ENCODE data around the gene CAP2. TPM values are rescaled to one million over a fixed set of nuclear protein-coding genes. Genes with fewer than 3 reads are reported as not detected.
A peak's percentile ranks its signal among the peaks of the same experiment; 100 is the strongest.

Gene CAP2
- total RNA-seq, 4 donors from 2014 or later = 4.8 to 10.1 (median 7.8) TPM

DNA sequence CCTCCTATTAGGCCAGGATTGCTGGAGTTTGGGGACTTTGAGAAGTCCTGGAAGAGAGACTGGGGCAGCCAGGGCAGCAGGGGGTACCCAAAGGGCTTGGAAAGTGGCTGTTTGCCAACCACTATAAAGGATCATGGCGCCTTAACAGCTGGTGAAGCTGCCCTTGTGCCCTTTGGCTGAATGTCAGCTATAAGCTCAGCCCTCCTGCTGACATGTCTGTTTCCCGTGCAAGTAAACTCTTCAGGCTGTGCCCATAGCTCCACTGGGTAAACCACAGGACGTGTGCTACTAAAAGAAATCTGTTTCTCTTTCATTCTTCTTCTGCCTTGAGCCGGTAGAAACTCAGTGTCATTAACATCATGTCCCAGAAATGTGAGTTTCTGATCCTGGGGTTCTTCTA, 97.3 kb downstream of the CAP2 start:
- Histone ChIP-seq H3K27me3 (no peaks in the 10 kb centered on the region), H3K4me1 (peaks cover 0 to 24% (median 17%) of the 10 kb centered on the region in 4 donors), H3K9me3 (no peaks in the 10 kb centered on the region), H3K36me3 (no peaks in the 10 kb centered on the region), H3K27ac (peak overlapping the region in 2 of 4 donors; percentile 51 to 68), H3K4me3 (no peak overlapping the region)
- DNase-seq = no peak
- in situ Hi-C loops (cut with MboI; ENCODE audit: low pct_ligation_motif_present in 1 of 4, low pct_unique_long_range_greater_than_20kb in 1 of 4, low sequenced_read_pairs in 3 of 4) = no loop called here
- TF ChIP-seq, protein P1, sequence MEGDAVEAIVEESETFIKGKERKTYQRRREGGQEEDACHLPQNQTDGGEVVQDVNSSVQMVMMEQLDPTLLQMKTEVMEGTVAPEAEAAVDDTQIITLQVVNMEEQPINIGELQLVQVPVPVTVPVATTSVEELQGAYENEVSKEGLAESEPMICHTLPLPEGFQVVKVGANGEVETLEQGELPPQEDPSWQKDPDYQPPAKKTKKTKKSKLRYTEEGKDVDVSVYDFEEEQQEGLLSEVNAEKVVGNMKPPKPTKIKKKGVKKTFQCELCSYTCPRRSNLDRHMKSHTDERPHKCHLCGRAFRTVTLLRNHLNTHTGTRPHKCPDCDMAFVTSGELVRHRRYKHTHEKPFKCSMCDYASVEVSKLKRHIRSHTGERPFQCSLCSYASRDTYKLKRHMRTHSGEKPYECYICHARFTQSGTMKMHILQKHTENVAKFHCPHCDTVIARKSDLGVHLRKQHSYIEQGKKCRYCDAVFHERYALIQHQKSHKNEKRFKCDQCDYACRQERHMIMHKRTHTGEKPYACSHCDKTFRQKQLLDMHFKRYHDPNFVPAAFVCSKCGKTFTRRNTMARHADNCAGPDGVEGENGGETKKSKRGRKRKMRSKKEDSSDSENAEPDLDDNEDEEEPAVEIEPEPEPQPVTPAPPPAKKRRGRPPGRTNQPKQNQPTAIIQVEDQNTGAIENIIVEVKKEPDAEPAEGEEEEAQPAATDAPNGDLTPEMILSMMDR (IDR thresholded peaks at IDR 0.05) = no peak
- no peak for TF ChIP-seq EP300 (IDR thresholded peaks at IDR 0.05; ENCODE audit: low read depth)
- TF ChIP-seq POLR2AphosphoS5 (IDR thresholded peaks at IDR 0.05) = no peak
- no peak for TF ChIP-seq POLR2A (IDR thresholded peaks at IDR 0.05)
- WGBS, 2 donors (ENCODE audit: low coverage in 1 of 2) = 50 to 53% methylated on average over 2 to 4 of the region's 4 CpGs
- intact Hi-C loops (cut with DNase I; ENCODE audit: low total_unique reads) = no loop called here

DNA sequence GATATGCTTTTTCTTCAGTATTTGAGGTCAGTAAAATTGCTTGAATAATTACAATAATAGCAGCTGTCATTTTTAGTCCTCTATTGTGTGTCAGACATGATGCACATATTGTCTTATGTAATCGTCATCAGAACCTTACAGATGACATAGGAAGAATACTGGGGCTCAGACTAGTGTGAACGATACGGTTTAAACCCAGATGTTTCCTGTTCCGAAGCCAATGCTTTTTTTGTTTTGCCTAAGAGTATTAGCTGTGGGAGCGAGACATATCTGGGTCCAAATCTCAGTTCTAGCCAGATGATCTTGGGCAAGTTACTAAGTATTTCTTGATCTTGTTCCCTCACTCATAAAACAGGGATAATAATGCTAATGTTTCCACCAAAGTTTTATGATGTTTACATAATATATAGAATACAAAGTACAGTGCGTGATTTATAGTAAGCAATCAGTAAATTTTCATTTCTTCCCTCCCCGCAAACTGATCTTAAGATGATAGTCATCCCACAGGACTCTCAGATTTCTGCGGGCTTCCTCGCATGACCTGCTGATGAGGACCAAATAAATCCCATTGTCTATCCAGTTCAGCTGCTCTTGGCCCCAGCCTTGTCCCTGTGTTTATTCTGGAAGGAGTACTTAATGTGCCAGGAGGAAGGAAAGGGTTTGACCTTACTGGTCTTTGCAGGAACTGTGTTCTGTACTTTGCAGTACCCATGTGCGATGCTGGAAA, 98.2 kb downstream of the CAP2 start:
- H3K4me1 ChIP-seq = peaks cover 0 to 24% (median 17%) of the 10 kb centered on the region in 4 donors
- no peak for DNase-seq
- in situ Hi-C loops (cut with MboI; ENCODE audit: low pct_ligation_motif_present in 1 of 4, low pct_unique_long_range_greater_than_20kb in 1 of 4, low sequenced_read_pairs in 3 of 4) = no loop called here

DNA sequence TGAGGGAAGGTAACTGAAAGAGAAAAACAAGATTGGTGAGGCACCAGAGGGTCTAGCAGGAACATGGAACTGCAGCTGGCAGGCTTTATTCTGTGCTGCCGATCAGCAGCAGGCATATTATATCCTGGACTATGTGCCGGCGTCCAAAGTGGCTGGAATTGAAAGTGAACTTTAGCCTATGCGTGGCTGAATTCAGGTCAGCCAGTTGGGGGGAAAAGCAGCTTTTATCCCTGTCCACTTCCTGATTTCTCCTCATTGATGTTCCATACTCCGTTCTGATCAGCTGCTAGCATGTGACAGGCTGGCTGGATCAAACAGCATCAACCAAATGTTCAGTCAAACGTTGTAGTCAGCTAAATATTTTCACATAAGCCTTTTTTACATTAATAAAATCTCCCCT, 99.0 kb downstream of the CAP2 start:
- DNase-seq = no peak
- in situ Hi-C loops (cut with MboI; ENCODE audit: low pct_ligation_motif_present in 1 of 4, low pct_unique_long_range_greater_than_20kb in 1 of 4, low sequenced_read_pairs in 3 of 4) = no loop called here
- no peaks in the 10 kb centered on the region for H3K9me3 ChIP-seq
- intact Hi-C loops (cut with DNase I; ENCODE audit: low total_unique reads) = no loop called here
- H3K27me3 ChIP-seq = no peaks in the 10 kb centered on the region
- H3K4me3 ChIP-seq = no peak overlapping the region
- peaks cover 0 to 24% (median 17%) of the 10 kb centered on the region in 4 donors for H3K4me1 ChIP-seq
- WGBS, 2 donors (ENCODE audit: low coverage in 1 of 2) = 26 to 27% methylated on average over 4 to 6 of the region's 6 CpGs
- H3K27ac ChIP-seq = peak overlapping the region; percentile 43 to 68 (median 54)
- no peaks in the 10 kb centered on the region for H3K36me3 ChIP-seq
- TF ChIP-seq EP300 (IDR thresholded peaks at IDR 0.05; ENCODE audit: low read depth) (no peak), POLR2AphosphoS5 (IDR thresholded peaks at IDR 0.05) (no peak), POLR2A (IDR thresholded peaks at IDR 0.05) (no peak)
- TF ChIP-seq, protein P1 (IDR thresholded peaks at IDR 0.05) = no peak

More for the DNA sequence above, 98.2 kb downstream of the CAP2 start:
- Histone ChIP-seq H3K27ac (peak overlapping the region; percentile 6 to 68 (median 54)), H3K4me3 (no peak overlapping the region), H3K36me3 (no peaks in the 10 kb centered on the region), H3K9me3 (no peaks in the 10 kb centered on the region), H3K27me3 (no peaks in the 10 kb centered on the region)
- TF ChIP-seq POLR2AphosphoS5 (IDR thresholded peaks at IDR 0.05) (peak; percentile 11 to 22 (median 16)), POLR2A (IDR thresholded peaks at IDR 0.05) (no peak)
- intact Hi-C loops (cut with DNase I; ENCODE audit: low total_unique reads) = no loop called here
- 34 to 36% methylated on average over 9 to 10 of the region's 10 CpGs for WGBS, 2 donors (ENCODE audit: low coverage in 1 of 2)

DNA sequence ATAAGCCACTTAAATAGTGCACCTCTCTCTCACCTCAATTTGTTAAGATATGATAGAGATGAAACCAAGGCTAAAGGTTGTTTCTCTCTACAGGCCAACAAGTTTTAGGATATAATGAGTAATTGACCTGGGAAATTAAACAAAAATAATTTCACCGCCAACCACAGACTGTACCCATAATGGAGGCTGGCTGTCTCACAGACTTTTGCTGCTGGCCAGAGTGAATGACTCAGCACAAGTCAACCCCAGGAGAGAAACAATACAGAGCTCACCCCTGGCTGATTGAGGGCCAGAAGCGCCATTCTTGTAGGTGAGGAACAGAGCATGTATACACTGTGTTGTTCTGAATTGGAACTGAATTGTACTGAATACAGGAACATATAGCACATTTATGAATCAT, 99.9 kb downstream of the CAP2 start:
- DNase-seq = no peak
- in situ Hi-C loops (cut with MboI; ENCODE audit: low pct_ligation_motif_present in 1 of 4, low pct_unique_long_range_greater_than_20kb in 1 of 4, low sequenced_read_pairs in 3 of 4) (no loop called here), intact Hi-C loops (cut with DNase I; ENCODE audit: low total_unique reads) (no loop called here)
- Histone ChIP-seq H3K9me3 (no peaks in the 10 kb centered on the region), H3K27me3 (no peaks in the 10 kb centered on the region), H3K4me3 (no peak overlapping the region), H3K36me3 (no peaks in the 10 kb centered on the region), H3K4me1 (peaks cover 0 to 24% (median 17%) of the 10 kb centered on the region in 4 donors), H3K27ac (peak overlapping the region; percentile 43 to 68 (median 54))
- TF ChIP-seq, protein P1 (IDR thresholded peaks at IDR 0.05) = no peak
- TF ChIP-seq POLR2A (IDR thresholded peaks at IDR 0.05) = no peak
- 55 to 70% methylated on average over 2 of the region's 2 CpGs for WGBS, 2 donors (ENCODE audit: low coverage in 1 of 2)

Measured in transverse colon (tissue), 4 donors.